Mononuclear cell (primary cell): ENCODE results near the gene ASCL4. TPM values are rescaled to one million over a fixed set of nuclear protein-coding genes. Genes with fewer than 3 reads are reported as not detected.
"Not testable (repeated sequence)": the region's sequence is repeated elsewhere in the genome, so short reads cannot be mapped to it uniquely, and the experiment has no call there.

Experiments used
- H3K27me3 ChIP-seq: 2 replicates; pipeline ENCODE4 v1.6.0; 2011; ENCODE audit warnings: low read length, control low read depth; ENCODE audit not compliant: insufficient read depth
- H3K4me1 ChIP-seq: 2 replicates; pipeline ENCODE4 v1.5.1; 2011; ENCODE audit warnings: mild to moderate bottlenecking, low read length, control low read depth; ENCODE audit not compliant: insufficient read depth
- H3K4me3 ChIP-seq: 2 replicates; pipeline ENCODE4 v1.5.1; 2011; ENCODE audit warnings: mild to moderate bottlenecking, low read length, moderate library complexity
- H3K9me3 ChIP-seq: 2 replicates; pipeline ENCODE4 v1.5.1; 2011; ENCODE audit warnings: low read depth, mild to moderate bottlenecking, control low read depth, low read length
- total RNA-seq: library from RNA; depleted of rRNA; stranded (reverse); fragments of >200 nt; gene quantifications from one replicate; pipeline ENCODE4 v1.2.3, GENCODE V29; 2012

The ASCL4 gene, protein sequence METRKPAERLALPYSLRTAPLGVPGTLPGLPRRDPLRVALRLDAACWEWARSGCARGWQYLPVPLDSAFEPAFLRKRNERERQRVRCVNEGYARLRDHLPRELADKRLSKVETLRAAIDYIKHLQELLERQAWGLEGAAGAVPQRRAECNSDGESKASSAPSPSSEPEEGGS
- not detected for total RNA-seq

DNA sequence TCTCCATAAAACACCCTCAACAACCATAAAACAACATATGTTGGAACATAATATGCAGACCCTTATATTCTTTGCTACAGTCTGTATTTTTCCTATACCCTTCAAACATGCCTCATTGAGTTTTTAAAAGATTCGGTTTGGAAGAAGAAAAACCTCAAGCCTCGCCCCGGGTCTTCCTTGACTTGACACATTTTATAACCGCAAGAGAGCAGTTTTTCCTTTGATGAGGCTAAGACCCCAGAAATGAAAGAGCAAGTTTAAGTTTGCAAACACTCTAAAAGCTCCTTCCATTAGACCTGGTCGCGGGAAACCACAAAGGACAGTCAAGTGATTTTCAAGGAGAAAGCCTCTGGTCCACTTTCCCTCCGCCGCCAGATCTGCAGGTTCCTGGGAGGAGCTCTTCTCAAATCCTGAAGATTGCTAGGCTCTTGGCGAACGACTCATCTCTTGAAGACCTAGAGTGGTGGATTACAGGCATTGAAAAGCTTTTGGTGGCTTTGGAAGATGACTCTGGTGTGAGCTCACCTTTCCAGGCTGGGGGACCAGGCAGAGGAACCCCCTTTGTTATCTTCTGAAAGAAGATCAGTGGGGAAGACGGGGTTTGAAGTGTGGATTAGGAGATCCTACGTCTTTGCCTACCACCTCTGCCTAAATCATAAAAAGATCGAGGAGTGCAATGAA lies at the start of gene ASCL4:
Gene ASCL4 (plus strand): TSS at position 356 of the 681 bp plus-strand sequence. CDS start 515 bp downstream, outside the sequence.
- Histone ChIP-seq H3K4me1 (peaks cover 31% of the 10 kb centered on the region), H3K9me3 (no peaks in the 10 kb centered on the region), H3K27me3 (peaks cover 51% of the 10 kb centered on the region), H3K4me3 (no peak within 1 kb of the TSS)

DNA sequence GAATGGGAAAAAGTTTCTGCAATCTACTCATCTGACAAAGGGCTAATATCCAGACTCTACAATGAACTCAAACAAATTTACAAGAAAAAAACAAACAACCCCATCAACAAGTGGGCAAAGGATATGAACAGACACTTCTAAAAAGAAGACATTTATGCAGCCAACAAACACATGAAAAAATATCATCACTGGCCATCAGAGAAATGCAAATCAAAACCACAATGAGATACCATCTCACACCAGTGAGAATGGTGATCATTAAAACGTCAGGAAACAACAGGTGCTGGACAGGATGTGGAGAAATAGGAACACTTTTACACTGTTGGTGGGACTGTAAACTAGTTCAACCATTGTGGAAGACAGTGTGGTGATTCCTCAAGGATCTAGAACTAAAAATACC lies 47.2 kb upstream of the ASCL4 start:
- not testable (repeated sequence) for H3K27me3 ChIP-seq, H3K4me3 ChIP-seq, H3K9me3 ChIP-seq, H3K4me1 ChIP-seq

DNA sequence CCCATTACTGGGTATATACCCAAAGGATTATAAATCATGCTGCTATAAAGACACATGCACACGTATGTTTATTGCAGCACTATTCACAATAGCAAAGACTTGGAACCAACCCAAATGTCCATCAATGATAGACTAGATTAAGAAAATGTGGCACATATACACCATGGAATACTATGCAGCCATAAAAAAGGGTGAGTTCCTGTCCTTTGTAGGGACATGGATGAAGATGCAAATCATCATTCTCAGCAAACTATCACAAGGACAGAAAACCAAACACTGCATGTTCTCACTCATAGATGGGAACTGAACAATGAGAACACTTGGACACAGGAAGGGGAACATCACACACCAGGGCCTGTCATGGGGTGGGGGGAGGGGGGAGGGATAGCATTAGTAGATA lies 46.8 kb upstream of the ASCL4 start:
- not testable (repeated sequence) for H3K4me1 ChIP-seq, H3K4me3 ChIP-seq, H3K9me3 ChIP-seq, H3K27me3 ChIP-seq

DNA sequence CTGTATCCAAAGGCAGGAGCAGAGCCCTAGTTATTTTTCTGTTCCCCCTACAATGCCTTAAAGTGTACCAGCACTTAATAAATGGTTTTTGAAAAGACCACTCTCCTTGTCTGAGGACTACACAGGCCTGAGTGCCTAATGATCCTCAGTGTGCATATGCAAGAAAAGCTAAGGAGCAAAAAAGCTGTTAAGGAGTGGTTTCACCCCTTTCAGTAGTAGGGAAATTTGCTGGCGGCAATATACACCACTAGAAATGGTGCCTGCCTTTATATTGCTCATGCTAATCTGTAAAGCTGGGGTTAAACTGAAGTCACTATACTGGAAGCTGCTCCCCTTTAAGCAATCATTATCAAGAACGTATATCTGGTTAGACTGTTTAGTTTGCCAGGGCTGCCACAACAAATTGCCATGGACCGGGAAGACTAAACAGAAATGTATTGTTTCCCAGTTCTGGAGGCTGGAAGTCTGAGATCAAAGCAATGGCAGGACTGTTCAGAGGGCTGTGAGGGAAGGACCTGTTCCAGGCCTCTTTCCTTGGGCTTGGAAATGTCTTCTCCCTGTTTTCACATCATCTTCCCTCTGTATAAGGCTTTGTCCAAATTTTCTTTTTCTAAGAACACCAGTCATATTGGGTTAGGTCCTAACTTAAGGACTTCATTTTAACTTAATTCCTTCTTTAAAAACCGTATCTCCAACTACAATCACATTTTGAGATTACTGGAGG lies 43.7 kb upstream of the ASCL4 start:
- H3K27me3 ChIP-seq = no peaks in the 10 kb centered on the region
- no peaks in the 10 kb centered on the region for H3K9me3 ChIP-seq
- H3K4me3 ChIP-seq = no peak overlapping the region
- peaks cover 3% of the 10 kb centered on the region for H3K4me1 ChIP-seq

DNA sequence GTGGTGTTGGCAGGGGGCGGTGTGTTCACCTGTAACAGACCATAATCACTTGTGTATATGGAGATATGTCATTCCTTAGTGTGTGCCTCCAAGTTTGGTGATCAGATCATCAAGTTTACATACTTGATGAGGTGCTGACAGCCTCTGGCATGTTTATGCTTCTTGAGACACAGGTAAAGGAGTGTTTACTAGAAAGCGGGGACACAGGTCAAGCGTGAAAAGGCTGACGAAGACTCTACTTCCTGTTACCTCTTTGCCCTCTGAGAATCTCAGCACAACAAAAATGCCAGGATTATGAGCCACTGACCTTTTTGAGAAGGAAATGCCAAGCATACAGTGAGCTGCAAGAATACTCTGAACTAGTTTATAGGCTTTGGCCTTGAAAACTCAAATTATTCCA lies 43.1 kb upstream of the ASCL4 start:
- no peaks in the 10 kb centered on the region for H3K9me3 ChIP-seq
- peaks cover 3% of the 10 kb centered on the region for H3K4me1 ChIP-seq
- no peaks in the 10 kb centered on the region for H3K27me3 ChIP-seq
- H3K4me3 ChIP-seq = no peak overlapping the region

DNA sequence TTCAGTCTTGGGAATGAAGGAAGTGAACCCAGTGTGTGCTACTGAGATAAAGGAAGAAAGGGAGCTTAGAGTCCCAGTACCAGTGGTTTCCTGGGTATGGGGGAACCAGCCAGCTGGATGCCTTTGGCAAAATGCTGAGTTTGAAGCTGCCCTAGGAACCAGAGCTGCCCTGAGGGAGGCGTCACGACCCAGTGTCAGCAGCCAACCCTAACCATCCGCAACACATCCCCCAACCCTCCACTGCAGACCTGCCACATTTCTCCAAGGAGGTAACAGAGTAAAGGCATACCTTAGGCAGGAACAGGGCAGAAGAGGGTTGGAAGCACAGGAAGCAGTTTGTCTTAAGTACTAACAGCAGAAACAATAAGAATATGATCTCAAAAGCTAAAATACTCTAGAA lies 42.1 kb upstream of the ASCL4 start:
- Histone ChIP-seq H3K9me3 (no peaks in the 10 kb centered on the region), H3K4me3 (no peak overlapping the region), H3K27me3 (no peaks in the 10 kb centered on the region)

DNA sequence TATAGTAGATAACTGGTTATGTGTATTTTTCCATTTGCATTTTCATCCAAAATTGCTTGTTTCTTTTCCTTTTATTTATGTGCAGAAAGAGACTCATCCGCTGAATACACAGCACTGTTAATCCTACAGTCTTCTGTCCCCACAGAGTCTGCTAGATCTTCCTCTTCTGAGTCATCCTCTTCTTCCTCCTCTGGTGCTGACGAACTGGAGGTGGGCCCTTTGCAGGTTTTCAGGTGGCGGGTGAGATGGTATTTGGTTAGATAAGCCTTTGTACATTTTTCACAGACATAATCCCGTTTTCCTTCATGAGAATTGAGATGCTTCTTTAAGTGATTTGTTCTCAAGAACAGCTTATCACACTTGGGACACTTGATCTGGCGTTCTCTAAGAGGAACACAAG lies 40.4 kb upstream of the ASCL4 start:
- Histone ChIP-seq H3K9me3 (no peaks in the 10 kb centered on the region), H3K4me3 (no peak overlapping the region), H3K27me3 (no peaks in the 10 kb centered on the region), H3K4me1 (peaks cover 20% of the 10 kb centered on the region)

More for the DNA sequence above, 42.1 kb upstream of the ASCL4 start:
- peaks cover 13% of the 10 kb centered on the region for H3K4me1 ChIP-seq

DNA sequence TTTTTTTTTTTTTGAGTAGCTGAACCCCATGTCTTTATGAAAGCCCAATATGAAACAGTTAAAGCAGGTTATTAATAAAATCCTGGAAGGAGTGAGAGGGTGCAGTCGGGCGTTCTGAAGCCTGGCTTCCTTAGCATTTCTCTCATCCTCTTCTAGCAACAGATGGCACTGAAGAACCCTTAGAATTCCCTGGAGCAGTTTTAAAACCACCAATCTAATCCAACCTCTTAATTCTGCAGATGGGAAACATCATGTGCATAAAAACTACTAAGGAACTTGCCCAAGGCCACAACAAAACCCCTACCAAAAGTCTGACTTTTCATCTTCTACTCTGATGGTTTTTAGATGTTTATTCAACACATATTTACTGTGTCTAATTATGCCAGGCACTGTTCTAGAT lies 38.7 kb upstream of the ASCL4 start:
- Histone ChIP-seq H3K4me3 (no peak overlapping the region), H3K4me1 (peaks cover 20% of the 10 kb centered on the region), H3K9me3 (no peaks in the 10 kb centered on the region), H3K27me3 (no peaks in the 10 kb centered on the region)

DNA sequence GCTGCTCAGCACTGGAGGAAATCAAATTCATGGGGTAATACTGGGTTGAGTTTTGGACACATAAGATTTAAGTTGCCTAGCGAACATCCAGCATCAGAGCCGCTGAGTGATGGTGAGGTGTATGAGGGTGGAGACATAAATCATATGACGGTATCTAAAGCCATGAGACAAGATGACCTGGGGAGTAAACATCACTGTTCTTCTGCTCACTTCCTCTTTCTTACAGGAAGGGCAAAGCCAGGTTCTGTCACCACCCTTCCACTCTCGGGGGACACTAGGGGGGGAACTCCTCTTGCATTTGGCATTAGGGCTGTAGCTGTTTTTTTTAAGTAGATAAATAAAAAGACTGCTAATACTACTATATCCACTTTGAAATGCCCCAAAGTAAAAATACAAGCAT lies 37.6 kb upstream of the ASCL4 start:
- Histone ChIP-seq H3K27me3 (no peaks in the 10 kb centered on the region), H3K4me1 (peaks cover 18% of the 10 kb centered on the region), H3K9me3 (no peaks in the 10 kb centered on the region), H3K4me3 (no peak overlapping the region)

DNA sequence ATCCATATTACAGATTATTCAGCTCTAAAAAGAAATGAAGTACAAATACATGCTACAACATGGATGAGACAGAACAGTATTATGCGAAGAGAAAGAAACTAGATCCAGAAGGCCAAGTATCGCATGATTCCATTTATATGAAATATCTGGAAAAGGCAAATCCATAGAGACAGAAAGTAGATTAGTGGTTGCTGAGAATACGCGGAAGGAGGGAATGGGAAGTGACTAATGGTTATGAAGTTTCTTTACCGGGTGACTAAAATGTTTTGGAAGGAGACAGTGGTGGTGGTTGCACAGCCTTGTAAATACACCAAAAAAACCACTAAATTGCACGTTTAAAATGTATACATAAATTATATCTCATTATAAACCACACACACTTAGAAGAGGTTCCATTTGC lies 26.0 kb upstream of the ASCL4 start:
- peaks cover 9% of the 10 kb centered on the region for H3K4me1 ChIP-seq
- H3K4me3 ChIP-seq = no peak overlapping the region
- no peaks in the 10 kb centered on the region for H3K27me3 ChIP-seq
- H3K9me3 ChIP-seq = no peaks in the 10 kb centered on the region

DNA sequence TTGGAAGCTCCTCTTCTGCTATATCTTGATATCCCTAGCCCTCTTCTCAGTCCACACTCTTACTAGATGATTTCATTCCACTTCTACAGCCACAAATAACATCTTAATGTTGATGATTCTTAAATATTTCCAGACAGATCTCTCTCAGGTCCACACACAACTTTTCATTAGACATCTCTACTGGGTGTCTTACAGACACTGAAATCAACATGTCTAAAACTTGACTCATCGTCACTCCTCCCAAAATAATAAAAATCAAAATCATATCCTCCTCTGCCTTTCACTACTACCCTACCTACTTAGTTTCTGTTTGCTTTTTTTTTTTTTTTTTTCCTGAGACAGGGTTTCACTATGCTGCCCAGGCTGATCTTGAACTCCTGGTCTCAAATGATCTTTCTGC lies 25.4 kb upstream of the ASCL4 start:
- Histone ChIP-seq H3K27me3 (no peaks in the 10 kb centered on the region), H3K4me1 (peaks cover 9% of the 10 kb centered on the region), H3K4me3 (no peak overlapping the region), H3K9me3 (no peaks in the 10 kb centered on the region)

DNA sequence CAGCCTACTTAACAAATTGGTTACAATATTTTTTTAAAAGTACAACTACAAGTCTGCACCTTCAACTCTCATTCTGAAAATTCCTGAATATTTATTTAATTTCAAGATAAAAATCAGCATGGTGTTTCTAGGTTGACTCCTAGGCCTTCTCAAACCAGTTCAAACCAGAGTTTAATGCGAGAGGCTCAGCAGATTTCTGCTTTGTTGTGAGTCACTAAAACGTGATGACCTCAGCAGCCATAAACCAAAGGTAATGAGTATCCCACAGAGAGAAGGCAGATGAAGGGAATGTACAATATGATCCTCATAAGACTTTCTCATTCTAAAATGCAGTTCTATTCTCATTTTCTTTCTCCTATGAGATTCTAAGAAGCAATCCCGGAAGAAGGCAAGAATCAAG lies 15.1 kb upstream of the ASCL4 start:
- Histone ChIP-seq H3K9me3 (no peaks in the 10 kb centered on the region), H3K27me3 (no peaks in the 10 kb centered on the region), H3K4me1 (peaks cover 25% of the 10 kb centered on the region), H3K4me3 (no peak overlapping the region)

DNA sequence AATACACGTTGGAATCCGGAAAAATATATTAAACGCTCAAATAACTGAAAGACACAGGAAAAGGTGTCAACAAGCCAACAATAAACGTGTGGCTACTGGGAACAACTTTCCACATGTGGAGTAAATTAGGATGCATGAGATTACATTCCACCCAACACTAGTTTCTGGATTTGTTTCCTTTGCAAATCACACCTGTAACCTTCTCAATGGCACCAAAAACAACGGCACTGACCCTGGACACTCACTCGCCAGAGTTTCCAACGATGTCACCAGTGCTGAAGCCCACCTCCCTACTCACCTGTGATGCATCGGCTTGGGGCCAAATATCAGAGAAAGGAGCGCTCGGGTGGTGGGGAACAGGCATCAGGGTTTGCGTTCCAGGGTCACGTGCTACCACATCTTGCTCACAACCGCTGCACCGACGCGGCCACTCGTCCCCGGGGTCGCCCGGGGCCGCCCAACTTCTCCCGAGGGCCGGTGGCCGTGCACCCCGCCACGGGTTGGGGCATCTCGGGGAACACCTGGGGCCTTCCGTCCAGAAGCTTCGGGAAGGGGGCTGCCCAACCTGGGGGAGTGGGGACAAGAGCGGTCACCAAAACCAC lies 14.2 kb upstream of the ASCL4 start:
- Histone ChIP-seq H3K27me3 (no peaks in the 10 kb centered on the region), H3K4me3 (peak overlapping the region; percentile 67), H3K4me1 (peaks cover 25% of the 10 kb centered on the region), H3K9me3 (no peaks in the 10 kb centered on the region)

DNA sequence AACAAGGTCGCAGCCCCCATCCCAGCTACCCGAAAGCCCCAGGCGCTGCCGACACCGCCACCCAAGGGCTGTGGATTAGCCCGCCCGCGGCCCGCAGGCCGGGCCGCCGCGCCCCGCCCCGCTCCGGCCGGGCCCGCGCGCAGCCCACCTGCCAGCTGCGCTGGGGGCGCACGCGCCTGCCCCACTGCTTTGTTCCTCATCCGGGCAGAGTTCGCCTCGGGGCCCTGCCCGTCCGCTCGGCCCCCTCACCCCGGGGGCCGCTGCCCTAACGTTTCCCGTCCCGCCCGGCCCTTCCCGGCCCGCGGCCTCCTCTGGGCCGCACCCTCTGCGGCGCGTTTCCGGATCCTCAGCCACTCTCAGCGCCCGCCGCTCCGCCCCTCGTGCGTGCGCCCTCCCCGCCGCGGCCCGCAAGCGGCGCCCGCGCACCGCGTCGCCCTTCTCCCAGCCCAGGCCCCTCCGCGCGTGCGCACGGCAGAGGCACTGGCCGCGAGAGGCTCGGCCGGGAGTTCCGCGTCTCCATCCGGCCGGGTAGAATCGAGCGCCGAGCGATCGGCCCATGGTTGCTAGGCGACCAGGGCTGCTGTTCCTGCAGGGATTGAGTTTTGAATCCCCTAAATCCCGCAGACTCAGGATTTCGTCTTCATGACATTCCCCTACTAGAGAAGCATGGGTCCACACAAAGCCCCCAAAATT lies 13.5 kb upstream of the ASCL4 start, which contains the start of gene PRDM4:
Gene PRDM4 (minus strand): TSS at position 329 of the 693 bp plus-strand sequence. CDS start 622 bp downstream, outside the sequence.
- Histone ChIP-seq H3K27me3 (no peaks in the 10 kb centered on the region), H3K9me3 (no peaks in the 10 kb centered on the region), H3K4me1 (peaks cover 25% of the 10 kb centered on the region), H3K4me3 (peak within 1 kb of the TSS; percentile 67)

DNA sequence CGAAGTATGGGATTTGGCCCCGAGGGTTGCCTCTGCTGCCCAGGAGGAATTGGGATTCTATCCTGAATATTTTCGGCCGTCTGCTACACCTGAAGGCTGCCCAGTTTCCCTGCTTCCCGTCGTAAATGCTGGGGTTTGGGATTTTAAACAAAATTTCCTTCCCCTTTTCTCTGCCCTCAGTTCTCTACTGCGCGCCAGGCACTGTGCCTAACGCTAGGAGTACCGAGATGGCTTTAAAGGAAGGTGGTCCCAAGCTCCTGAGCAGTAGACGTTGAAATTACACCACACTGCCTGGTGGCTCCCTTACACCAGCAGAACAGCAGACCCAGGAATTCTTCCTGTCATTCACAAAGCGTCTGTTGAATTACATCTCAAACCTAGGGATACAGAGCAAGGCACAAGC lies 13.0 kb upstream of the ASCL4 start:
- peaks cover 25% of the 10 kb centered on the region for H3K4me1 ChIP-seq
- no peaks in the 10 kb centered on the region for H3K9me3 ChIP-seq
- H3K27me3 ChIP-seq = no peaks in the 10 kb centered on the region
- H3K4me3 ChIP-seq = peak overlapping the region; percentile 67
